ENCODE data around the gene IL22RA2. TPM values are rescaled to one million over a fixed set of nuclear protein-coding genes. Genes with fewer than 3 reads are reported as not detected.

Gene IL22RA2
- total and polyA plus RNA-seq, 2 of the 13 experiments (the other 11 are each of a cell fraction or from before 2014, with no cell fraction given), result not detected

- Histone ChIP-seq H3K79me2 (ENCODE audit: insufficient read depth, low read length) (no peaks in the 10 kb centered on the region), H3K4me1 (ENCODE audit: insufficient read depth, low read length) (no peaks in the 10 kb centered on the region), H3K4me2 (ENCODE audit: low read depth, low read length) (no peak overlapping the region), H3K27me3 (ENCODE audit: control insufficient read depth in 1 of 2, insufficient read depth in 2 of 2, low read length in 2 of 2) (peaks cover 1 to 8% of the 10 kb centered on the region in 2 experiments; a peak in 2 of 5 replicates), H3K36me3 (replicated peaks in 1 of 2; ENCODE audit: control insufficient read depth in 1 of 2, insufficient read depth in 2 of 2, low read length in 2 of 2) (no peaks in the 10 kb centered on the region), H3K27ac (ENCODE audit: extremely low read length, insufficient read depth, low read length) (no peak overlapping the region), H3K9me3 (ENCODE audit: low read length) (no peaks in the 10 kb centered on the region), H4K20me1 (ENCODE audit: insufficient read depth, low read length) (no peaks in the 10 kb centered on the region), H3K4me3 (replicated peaks in 1 of 3; ENCODE audit: insufficient read depth in 1 of 3, low read depth in 2 of 3, low read length in 3 of 3) (no peak overlapping the region), H3K9ac (ENCODE audit: insufficient read depth, low read depth, low read length) (no peak overlapping the region), H2AFZ (ENCODE audit: low read length) (no peak overlapping the region)
- 2% methylated on average over 2 of the region's 2 CpGs for whole genome bisulfite sequencing (ENCODE audit: low lambda C conversion rate)
- in situ Hi-C loops (cut with HindIII; ENCODE audit: extremely low pct_ligation_motif_present, low pct_unique_long_range_greater_than_20kb), result no loop called here
- intact Hi-C loops (cut with micrococcal nuclease; ENCODE audit: unreplicated experiment), result no loop called here
- FAIRE-seq (no peak), DNase-seq (ENCODE audit: low spot score) (no peak), ATAC-seq (no peak)
- ChIA-PET CTCF (ENCODE audit: low intra/inter-chr PET ratio, low total read pairs) (no interaction called here), POLR2A (no interaction called here)
- BruUV-seq (replicated peaks), result no TSS peak
- TF ChIP-seq FOXK2 (IDR thresholded peaks at IDR 0.05), result no peak
- no peak for TF ChIP-seq HDAC6 (IDR thresholded peaks at IDR 0.05; ENCODE audit: low read depth, low read length)
- TF ChIP-seq ZNF556 (CRISPR knock-in tag; IDR thresholded peaks at IDR 0.05; ENCODE audit: borderline replicate concordance), result no peak
- no peak for TF ChIP-seq ARHGAP35 (CRISPR knock-in tag; IDR thresholded peaks at IDR 0.05; ENCODE audit: borderline replicate concordance)
- TF ChIP-seq ZNF607 (CRISPR knock-in tag; IDR thresholded peaks at IDR 0.05; ENCODE audit: borderline replicate concordance), result no peak
- TF ChIP-seq ZNF567 (CRISPR knock-in tag; IDR thresholded peaks at IDR 0.05; ENCODE audit: borderline replicate concordance), result no peak
- no peak for TF ChIP-seq CSRNP1 (CRISPR knock-in tag; IDR thresholded peaks at IDR 0.05)
- no peak for TF ChIP-seq ISX (CRISPR knock-in tag; conservative IDR thresholded peaks at IDR 0.05)
- TF ChIP-seq NR0B2 (CRISPR knock-in tag; IDR thresholded peaks at IDR 0.05), result no peak
- no peak for TF ChIP-seq ZNF629 (CRISPR knock-in tag; conservative IDR thresholded peaks at IDR 0.05)
- TF ChIP-seq KLF12 (CRISPR knock-in tag; IDR thresholded peaks at IDR 0.05; ENCODE audit: borderline replicate concordance), result no peak
- no peak for TF ChIP-seq ZNF263 (CRISPR knock-in tag; IDR thresholded peaks at IDR 0.05)
- no peak for TF ChIP-seq KDM2A (CRISPR knock-in tag; IDR thresholded peaks at IDR 0.05; ENCODE audit: borderline replicate concordance, low read depth)
- TF ChIP-seq TEAD2 (CRISPR knock-in tag; IDR thresholded peaks at IDR 0.05), result no peak
Measured at GRCh38 chr6:137126875-137127485, 46.5 kb downstream of the IL22RA2 start.

Measured in HepG2 (cell line).